NCI-H1092 (cell line): Measurements from ENCODE around the gene CRYBG3.

ENCODE experiments used
- DNase-seq: peaks from one replicate; lab custom pipeline; 2025; lab: John Stamatoyannopoulos, UW

The CRYBG3 gene

DNA sequence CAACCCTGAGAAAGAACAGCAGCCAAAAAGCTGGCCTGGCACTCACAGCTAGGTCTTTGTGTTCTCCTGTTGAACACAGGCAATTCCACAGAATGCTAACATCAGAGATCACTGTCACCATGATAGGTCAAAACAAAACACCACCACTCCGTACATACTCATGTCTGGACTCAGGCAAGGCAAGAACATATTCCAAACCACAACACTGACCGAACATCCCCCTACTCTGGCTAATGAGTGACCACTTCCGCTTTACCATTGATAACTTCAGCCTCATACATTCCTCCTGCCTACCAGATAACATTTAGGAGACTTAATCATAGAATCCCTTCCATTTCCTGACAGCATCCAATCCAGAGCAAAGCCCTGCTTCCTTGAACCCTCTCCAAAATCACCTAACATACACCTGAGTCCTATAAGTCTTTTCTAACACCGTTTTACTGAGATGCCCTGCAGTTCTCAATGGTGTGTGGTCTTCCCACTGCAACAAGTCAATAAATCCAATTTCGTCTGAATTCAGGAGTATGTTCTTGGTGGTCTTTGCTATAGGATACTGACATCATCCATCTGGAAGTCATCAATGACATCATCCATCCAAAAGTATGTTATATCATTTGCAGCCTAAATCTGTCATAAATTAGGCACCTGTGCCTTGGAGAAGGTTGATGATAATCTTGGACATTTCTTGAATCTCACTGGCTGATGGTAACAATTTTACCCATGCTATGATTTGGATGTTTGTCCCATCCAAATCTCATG is 126.7 kb downstream of the CRYBG3 start:
- no peak for DNase-seq

DNA sequence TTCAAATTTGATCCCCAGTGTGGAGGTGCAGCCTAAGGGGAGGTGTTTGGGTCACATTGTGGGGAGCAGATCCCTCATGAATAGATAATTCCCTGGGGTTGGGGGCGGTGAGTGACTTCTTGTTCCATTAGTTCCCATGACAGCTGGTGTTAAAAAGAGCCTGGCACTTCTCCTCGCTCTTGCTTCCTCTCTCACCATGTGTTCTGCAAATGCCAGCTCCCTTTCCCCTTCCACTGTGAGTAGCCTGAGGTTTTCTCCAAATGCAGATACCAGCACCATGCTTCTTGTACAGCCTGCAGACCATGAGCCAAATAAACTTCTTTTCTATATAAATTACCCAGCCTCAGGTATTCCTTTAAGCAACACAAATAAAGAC is 127.3 kb downstream of the CRYBG3 start:
- no peak for DNase-seq

DNA sequence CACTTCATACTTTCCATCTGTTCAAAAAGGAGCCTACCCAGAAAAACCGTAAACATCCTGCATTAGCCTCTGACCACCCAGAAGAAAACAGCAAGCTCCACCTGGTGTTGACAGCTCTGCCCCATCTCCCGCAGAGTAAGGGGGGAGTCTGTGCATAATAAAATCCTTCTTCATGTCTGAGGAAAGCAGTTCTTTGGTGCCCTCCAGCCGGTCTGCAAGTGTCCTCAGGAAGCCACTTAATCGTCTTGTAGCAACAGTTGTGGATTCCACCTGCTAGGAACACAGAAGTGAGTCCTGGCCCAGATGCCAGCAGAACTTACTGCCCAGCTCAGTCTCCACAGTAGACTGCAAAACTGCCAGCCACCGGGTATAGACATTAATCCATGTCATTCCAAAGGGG is 127.9 kb downstream of the CRYBG3 start:
- DNase-seq, result no peak

DNA sequence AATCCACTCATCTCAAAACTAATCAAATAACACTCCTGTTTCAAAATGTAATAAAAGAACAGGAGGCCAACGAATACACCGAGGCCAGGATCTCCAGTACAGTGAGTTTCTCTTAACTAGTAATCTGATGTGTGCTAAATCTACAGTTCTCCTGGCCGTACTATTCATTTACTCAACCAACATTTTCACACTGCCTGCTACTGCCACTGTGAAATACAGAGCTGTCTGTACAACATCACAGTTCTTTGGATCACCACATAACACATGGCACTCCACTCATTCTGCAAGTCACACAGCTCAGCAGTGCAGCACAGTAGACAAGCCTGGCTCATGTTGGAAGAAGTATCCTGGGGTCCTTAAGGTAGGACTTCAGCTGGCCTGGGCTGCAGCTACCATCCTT is 128.5 kb downstream of the CRYBG3 start:
- no peak for DNase-seq

DNA sequence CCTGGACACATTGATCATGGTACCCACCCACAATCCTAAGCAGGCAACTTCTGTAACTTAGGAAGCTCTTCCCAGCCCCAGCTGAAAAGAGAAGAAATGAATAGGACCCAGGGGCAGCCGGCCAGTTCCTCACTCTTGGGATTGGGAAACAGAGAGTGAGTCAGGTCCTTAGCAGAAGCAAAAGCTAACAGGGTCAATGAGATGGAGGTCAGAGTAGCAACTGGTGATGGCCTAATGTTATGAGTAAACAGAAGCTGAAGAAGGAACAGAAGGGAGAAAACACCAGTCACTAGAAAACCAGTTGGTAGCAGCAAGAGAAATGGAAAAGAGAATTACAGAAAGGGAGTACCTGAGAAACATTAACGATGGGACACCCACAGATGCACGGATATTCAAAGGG is 130.5 kb downstream of the CRYBG3 start:
- no peak for DNase-seq

DNA sequence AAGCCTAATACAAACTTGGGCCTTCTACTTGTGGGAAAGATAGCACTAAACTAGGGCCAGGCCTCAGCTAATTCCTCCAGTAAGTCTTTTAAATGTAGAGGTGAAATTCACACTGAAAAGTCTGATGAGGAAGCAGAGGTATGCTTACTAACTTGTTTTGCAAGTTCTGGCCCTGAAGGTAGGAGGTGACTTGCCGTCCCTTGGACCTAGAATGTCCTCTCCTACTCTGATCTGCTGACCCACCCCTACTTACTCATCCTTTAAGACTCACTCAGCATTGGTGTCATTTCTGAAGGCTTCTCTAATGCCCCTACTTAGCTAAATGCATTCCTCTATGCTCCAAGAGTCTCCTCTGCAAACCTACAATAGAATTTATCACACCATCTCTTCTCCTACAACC is 131.1 kb downstream of the CRYBG3 start:
- no peak for DNase-seq

DNA sequence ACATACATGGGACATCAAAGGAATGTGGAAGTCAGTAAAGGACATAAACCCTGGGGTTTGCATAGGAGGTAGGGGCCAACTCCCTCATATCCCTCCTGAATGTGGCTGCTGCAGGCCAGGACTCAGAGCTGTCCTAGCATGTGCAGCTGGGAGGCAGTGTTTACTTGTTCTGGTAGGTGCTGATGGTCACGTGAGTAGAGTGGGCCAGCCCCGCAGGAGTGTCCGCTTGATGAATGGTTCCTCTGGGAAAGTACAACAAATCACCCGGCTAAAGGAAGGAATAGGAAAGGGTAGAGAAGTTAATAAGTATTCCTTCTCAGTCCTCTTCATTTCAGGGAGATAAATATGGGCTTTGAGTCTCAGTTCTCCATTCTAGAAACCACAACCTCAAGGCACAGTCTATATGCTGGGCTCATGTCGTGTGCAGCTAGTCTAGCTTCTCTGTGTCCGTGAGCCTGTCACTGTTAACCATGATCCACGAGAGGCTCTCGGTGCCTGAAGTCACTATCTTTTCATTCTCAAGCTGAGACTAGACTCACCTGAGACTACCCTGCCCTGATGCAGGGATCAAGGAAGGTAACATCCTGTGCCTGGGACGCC is 132.5 kb downstream of the CRYBG3 start:
- no peak for DNase-seq

DNA sequence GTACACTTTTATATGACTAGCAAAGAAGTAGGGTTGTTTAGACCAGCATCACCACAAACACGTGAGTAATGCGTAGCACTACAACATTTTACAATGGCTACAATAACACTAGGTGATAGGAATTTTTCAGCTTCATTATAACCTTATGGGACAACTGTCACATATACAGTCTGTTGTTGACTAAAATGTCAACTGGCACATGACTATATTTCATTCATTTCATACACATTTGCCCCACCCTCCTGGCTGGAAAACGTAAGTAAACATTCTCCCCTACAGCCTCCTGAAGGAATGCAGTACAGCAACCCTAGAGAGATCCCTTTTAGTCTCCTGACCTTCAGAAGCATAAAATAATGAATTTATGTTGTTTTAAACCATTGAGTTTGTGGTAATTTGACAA is 134.2 kb downstream of the CRYBG3 start:
- no peak for DNase-seq

DNA sequence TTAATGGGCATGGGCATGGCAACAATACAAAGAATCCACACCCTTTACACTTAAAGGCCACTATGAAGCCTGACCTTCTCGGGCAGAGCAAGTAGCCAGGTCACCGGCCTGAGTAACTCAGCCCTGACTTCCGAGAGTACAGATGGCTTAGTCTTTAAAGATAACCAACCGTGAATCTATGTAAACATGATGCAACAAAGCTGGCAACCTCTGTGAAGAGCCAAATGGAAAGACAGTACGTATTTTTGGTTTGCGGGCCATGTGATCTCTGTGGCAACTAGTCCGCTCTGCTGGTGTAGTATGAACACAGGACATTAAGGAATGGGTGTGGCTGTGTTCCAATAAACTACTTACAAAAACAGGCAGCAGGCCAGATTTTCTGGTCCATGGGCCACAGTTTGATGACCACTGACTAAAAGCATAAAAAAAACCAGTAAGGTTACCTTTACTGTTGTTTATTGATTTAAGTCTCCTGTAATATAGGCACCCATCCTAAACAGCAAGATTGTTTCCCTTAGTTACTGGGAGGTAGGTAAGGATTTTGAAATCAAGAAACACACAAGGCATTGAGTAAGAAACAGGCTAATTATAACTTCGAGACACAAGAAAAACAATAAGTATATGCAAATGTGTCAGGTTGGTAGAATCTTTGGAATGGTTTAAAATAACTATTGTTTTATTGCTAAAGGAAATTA is 136.0 kb downstream of the CRYBG3 start:
- DNase-seq, result no peak

DNA sequence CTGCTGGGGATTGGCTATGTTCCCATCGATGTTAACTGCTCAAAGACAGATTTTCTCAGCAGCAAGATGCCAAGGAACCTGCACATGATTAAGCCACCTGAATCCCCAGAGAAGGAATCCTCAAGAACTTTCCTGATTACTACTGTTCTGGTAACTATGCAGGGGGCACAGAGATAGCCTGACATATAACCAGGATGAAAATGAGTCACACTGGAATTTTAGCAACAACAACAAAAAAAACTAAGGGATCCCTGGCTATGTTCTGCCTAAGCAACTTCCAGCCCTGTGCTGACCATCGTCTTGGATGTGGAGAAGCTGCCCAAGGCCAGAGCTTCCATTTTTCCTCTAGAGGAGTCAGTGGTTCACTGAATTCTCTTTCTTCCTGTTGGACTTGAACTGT is 136.6 kb downstream of the CRYBG3 start:
- no peak for DNase-seq

DNA sequence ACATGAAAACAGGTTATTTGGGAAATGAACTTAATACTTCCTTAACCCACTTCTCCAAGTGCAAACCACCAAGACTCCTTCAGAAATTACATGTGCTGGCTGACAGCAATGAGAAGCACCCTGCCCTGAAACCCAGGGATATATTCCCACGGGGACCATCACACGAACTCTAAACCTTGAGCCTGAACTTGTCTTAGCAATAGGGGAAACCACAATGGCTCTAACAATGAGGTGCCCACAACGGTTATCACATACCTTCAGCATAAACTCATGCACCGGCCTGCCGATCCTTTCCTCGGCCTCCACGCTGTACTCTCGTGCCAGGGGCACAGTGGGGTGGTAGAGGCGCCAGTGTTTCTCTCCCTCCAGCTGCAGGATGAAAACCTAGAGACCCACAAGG is 137.0 kb downstream of the CRYBG3 start:
- DNase-seq, result no peak

DNA sequence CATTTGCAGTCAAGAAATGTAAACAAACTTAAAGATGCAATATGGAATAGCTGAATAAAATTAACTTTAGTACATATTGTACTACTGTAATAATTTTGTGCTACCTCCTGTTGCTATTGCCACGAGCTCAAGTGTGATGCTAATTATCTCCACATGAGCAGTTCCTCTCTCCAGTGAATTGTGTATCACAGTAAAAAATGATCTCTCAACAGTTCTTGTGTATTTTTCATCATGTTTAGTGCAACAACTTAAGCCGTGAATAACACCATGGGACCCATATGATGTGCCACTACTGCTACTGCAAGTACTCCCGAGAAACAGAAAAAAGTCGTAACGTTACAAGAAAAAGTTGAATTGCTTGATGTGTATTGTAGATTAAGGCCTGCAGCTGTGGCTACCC is 138.1 kb downstream of the CRYBG3 start:
- DNase-seq, result no peak

DNA sequence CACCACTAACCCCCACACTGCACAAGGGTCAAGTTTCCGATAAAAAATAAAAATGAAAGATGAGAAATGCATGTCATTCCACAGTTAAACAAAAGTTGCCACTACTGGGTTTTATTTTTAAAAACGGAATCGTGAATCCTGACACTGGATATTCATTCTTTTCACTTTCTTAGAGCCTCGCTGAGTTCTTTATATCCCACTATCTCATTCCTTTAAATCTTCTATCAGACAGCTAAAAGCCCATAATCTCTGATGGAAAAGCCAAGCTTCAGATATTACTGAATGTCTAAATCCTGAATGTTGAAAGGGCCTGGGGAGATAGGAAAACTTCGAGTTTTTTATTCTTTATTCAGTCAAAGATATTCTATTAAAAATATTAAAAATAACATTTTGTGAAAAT is 138.7 kb downstream of the CRYBG3 start:
- no peak for DNase-seq

DNA sequence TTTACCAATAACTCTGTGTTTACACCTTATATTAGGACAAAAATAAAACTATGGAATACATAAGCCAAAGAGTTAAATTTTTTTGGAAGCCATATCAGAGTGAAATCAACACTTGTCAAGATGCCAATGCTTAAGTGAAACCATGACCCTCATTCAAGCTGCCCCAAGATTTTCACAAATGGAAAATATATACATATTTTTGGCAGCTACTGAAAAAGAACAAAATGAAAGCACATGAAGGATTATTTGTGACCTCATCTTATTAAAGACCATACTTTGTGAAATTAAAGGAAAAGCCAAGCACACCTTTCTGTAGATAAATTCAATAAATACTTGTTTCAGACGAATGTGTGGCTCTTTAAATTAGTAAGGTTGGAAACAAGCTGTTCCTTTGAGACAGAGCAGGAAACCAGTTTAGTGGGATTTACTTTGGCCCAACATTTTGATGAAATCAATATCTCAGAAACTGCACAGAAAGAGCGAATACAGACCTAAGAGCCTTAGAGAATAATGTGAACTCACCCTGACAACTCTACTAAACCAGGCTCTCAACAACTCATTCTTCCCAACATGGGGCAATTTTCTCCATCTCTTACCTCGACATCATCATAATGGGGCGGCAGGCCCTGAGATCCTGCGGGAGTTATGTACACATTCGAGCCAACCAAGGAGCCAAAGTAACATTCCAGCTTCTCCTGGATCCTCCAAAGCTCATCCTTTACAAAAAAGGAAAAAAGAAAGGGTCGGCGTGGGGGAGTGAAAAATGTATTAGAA is 139.4 kb downstream of the CRYBG3 start:
- DNase-seq, result no peak

DNA sequence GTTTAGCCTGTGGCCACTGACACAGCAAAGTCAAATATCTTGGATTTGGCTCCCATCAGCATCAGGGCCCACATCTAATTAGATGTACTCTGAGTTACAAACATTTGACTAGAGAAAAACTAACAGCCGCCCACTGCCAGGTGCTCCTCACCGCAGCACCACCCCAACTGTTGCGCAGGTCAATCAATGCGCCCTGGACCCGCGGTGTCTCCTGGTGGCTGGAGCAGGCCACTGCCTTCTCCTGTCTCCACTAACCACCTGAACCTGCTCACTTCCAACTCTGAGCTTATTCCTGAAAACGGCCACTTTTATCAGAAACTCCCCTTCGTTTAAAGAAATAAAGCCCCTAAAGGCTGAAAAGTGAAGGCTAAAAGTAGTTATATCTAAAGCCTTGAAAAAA is 146.2 kb downstream of the CRYBG3 start:
- DNase-seq, result no peak

DNA sequence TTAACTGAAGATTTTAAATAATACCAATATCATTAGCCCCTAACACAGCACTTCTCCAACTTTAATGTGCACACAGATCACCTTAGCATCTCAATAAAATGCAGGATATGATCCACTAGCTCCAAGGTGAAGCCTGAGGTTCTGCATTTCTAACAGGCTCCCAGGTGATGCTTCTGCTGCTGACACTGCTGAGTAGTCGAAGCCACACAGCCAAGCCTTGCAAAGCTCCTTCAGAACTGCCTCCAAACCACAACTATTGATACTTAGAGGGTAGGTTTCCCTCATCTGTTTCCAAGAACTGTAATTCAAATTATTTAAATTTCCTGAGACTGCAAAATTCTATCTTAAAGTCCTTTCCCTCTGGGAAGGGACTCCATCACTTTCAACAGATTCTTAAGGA is 146.6 kb downstream of the CRYBG3 start:
- DNase-seq, result no peak

DNA sequence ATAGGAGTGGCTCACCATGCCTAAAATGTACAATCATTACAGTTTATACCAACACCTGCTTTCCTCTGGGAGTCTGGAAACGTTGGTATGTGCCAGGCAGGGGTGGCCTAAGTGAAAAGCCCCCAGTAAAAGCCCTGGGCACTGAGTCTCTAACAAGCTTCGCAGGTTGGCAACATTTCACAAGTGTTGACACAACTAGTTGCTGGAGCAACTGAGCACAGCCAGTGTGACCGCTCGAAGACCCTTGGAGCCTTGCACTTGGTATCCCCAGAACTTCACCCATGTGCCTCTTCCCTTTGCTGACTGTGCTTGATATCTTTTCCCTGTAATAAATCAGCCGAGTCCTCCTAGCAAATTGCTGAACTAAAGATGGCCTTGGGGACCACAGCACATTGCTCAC is 147.7 kb downstream of the CRYBG3 start:
- no peak for DNase-seq

DNA sequence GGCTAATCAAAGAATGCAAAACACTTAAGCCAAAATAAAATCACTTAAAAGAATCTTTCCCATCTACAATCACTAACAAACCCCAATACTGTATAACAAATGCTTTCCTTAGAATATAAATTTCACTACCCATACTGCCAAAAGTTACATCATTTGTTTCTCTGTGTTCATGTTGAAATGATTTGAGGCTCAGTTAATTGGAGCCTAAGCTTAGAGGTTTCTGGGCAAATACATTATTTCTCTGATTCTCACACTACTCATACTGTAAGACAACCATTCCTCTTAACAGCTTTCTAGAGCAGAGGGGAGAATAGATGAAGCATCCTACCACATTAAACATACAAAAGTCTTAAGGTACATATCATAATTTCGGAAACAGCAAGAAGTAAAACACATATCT is 148.3 kb downstream of the CRYBG3 start:
- DNase-seq, result no peak

DNA sequence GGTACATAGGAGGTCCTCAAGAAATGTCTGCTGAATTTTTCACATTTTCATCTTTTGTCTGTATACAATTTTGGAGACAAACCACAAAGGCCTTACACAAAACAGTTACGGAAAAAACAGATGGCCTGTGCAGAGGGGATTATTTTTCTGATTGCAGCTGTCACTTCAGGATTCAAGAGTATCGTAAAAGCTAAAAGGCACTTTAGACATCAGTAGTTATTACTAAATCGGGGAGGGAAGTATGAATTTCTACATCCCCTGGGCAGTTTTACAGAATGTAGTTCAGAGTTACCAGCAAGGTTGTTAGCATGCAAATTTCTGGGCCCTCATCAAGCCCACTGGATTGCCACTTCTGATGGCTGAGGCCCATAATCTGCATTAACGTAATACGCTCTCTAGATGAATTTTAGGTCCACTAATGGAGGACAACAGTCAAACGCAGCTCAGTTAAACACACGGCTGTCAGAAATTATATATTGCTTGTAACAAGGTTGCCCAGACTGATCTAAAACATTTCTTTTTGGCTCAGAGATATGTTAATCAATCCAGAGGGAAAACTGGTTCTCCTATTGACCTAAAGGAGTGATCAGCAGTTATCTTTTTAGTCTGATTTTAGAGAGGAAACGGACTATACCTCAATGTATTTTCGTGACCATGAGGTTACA is 149.3 kb downstream of the CRYBG3 start:
- DNase-seq, result no peak

DNA sequence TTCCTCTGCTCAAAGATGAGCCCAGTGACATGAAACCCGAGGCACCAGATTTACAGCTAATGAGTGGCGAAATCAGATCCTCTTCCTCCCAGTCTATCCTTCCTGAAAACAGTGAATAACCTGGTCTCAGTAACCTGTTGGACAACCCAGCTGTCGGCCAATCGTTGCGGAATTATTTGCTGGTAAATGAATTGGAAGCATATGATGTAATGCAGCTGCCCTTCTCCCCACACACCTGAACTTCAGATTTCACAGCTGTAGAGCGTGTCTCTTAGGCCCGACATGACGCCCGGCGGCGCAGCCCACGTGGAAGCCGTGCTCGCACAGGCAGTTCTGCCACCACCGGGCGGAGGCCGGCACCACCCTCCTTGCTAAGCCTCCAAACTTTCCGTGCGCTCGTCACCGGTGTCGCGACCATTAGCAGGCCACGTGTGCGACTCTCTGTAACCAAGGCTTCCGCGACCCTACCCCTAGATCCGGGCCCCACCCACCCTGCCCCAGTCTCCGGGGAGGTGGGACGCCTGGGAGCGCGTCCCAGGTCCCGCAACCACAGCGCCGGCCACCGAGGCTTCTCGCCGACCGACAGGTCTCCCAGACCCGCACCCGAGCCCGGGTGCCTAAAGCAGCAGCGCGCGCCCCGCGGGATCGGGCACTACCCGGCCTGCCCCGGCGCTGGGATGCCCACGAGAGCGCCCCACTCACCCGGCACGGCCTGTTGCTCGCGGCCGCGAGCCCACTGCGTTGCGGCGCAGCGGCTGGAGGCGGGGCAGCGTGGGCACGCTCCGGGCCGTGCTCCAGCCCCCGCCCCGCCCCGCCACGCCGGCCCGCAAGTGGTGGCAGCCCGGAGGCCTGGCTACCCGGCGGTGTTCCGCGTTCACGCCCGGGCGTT is 150.1 kb downstream of the CRYBG3 start, which contains the start of gene RIOX2:
Gene RIOX2 (minus strand): TSS at position 753 of the 889 bp plus-strand sequence. CDS start 4,838 bp downstream, outside the sequence.
- peak; percentile 25 for DNase-seq

DNA sequence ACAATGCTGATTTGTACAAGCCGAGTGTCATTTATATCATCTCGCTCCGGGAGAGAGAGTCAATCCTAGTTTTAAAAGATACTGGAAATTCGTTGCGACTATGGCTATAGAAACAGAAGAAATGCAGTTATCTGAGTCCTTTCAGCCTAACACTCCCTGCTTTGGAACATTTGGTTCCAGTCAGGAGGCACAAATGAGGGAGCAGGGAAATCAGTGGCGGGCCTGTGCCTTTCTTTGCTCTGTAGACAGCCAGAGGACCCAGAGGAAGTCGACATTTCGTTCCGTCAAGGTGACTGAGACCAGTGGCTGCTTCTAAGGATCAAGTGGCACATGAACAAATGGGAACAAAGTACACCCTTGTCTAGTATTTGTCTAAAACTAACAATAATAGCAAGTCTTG is 151.2 kb downstream of the CRYBG3 start:
- no peak for DNase-seq
